GM06990 (cell line): ENCODE measurements around the gene CLINT1.

Experiments used
- DNase-seq: peaks from one replicate; pipeline ENCODE4 v3.0.0-alpha.2; 2011; ENCODE audit not compliant: insufficient read length; ENCODE audit errors: extremely low read depth
- H3K27me3 ChIP-seq: replicated peaks from 2 replicates; pipeline ENCODE4 v1.6.0; 2011; ENCODE audit warnings: low read length; ENCODE audit not compliant: control insufficient read depth, insufficient read depth
- H3K36me3 ChIP-seq: 2 replicates; pipeline ENCODE4 v1.5.1; 2011; ENCODE audit warnings: low read length; ENCODE audit not compliant: control insufficient read depth, insufficient read depth
- H3K4me3 ChIP-seq: replicated peaks from 2 replicates; pipeline ENCODE4 v1.5.1; 2011; ENCODE audit warnings: low read depth, mild to moderate bottlenecking, control low read depth, low read length
- TF ChIP-seq, protein P1 (sequence below): IDR thresholded peaks from 2 replicates; pipeline ENCODE4 v1.5.1; 2011; ENCODE audit warnings: low read length, control low read depth, mild to moderate bottlenecking, inconsistent platforms; ENCODE audit not compliant: insufficient read depth, poor library complexity, severe bottlenecking

CLINT1 gene

DNA sequence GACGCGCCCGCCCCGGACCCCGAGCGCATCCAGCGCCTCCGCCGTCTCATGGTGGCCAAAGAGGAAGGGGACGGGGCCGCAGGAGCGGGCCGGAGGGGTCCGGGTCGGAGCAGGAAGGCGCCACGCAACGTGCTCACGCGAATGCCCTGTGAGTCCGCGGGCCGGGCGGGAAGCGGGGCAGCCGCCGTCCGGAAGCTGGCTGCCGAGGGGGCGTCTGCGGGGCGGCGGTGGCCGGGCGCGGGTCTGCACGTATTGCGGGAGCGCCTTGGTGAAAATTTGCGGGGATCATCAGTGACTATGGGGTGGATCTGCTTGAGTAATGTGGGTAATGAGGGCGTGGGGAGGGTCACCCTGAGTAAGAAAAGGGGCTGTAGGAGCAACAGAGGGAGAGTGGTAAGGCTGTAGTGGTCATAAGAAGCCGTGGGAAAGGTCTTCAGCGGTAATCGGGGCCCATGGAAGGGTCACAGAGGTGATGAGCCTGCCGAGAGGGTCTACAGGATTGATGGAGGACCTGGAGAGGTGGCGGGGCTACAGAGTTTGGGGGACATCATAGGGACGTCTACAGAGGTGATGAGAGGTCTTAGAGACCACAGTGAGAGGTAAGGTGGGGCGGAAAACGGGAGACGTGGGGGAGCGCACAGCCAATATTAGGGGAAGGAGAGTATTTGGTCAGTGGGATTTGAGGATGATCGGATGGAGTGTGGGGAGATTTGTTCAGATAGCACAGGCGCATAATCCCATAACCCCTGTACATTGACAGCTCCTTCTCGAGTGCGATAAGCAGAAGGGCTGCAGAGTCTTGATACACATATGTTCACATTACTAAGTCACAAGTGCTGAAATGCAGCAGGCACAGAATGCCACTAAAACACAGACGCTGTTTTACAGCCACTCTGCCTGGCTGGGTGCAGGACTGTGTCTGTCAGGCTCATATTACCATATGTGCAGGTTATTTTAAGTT lies 114.6 kb downstream of the CLINT1 start:
- TF ChIP-seq, protein P1, sequence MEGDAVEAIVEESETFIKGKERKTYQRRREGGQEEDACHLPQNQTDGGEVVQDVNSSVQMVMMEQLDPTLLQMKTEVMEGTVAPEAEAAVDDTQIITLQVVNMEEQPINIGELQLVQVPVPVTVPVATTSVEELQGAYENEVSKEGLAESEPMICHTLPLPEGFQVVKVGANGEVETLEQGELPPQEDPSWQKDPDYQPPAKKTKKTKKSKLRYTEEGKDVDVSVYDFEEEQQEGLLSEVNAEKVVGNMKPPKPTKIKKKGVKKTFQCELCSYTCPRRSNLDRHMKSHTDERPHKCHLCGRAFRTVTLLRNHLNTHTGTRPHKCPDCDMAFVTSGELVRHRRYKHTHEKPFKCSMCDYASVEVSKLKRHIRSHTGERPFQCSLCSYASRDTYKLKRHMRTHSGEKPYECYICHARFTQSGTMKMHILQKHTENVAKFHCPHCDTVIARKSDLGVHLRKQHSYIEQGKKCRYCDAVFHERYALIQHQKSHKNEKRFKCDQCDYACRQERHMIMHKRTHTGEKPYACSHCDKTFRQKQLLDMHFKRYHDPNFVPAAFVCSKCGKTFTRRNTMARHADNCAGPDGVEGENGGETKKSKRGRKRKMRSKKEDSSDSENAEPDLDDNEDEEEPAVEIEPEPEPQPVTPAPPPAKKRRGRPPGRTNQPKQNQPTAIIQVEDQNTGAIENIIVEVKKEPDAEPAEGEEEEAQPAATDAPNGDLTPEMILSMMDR = no peak
- H3K36me3 ChIP-seq = peaks cover 2% of the 10 kb centered on the region; the same call in 1 of the 2 replicates
- DNase-seq = peak; percentile 56
- H3K4me3 ChIP-seq = peak overlapping the region; percentile 79
- H3K27me3 ChIP-seq = no peaks in the 10 kb centered on the region

DNA sequence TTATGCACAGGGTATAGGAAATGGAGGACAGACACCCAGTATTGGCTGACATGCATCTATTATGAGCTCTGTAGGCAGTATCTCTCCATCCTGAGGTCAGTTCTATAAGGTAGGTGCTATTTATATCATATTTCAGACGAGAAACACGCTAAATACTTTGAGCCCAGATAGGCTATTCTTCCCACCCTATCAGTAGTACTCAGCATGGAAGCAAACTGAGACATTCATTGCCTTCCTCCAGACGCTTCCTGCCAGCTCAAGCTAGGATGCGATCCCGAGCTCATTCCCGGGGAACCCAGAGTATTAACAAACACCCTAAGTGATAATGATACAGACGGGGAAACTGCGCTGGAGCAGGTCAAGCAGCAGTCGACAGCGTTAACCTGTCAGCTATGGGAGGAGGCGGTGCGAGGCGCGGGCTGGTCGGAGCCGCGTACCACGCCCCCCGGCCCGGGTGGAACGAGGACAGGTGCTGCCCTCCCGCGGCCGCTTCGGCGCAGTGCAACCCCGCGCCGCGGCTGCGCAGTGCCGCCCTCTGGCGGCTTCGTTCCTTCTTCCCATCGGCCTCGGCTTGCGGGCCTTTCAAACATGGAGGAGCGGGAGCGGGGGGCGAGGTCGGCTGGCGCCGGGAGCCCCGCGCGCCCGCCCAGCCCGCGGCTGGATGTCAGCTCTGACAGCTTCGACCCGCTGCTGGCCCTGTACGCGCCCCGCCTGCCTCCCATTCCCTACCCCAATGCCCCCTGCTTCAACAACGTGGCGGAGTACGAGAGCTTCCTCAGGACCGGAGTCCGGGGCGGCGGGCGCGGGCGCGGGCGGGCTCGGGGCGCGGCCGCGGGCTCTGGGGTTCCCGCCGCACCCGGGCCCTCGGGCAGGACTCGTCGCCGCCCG lies 115.5 kb downstream of the CLINT1 start, which contains the start of gene LSM11:
Gene LSM11 (plus strand): TSS at position 550 of the 888 bp plus-strand sequence. CDS start 39 bp downstream, at position 589.
- Histone ChIP-seq H3K36me3 (peaks cover 5% of the 10 kb centered on the region), H3K27me3 (no peaks in the 10 kb centered on the region), H3K4me3 (peak within 1 kb of the TSS; percentile 79)
- TF ChIP-seq, protein P1 = peak; percentile 87
- peak; percentile 90 for DNase-seq

DNA sequence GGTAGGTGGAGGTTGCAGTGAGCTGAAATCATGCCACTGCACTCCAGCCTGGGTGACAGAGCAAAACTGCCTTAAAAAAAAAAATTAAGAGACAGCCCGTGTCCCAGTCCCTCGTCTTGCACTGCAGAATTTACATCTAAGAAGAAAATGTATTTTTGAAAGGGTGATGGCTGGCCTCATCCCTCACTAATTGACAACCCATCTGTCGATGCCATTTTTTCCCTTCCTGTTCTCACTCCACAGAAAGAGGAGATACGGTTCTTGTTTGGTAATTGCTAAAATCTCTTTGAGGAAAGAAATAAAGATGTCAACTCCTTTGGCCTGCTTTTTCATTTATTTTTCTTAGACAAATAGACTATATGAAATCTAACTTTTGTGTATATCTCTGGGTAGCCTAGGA lies 117.8 kb downstream of the CLINT1 start:
- Histone ChIP-seq H3K4me3 (no peak overlapping the region), H3K36me3 (peaks cover 5% of the 10 kb centered on the region), H3K27me3 (no peaks in the 10 kb centered on the region)
- DNase-seq = no peak
- TF ChIP-seq, protein P1 = no peak

DNA sequence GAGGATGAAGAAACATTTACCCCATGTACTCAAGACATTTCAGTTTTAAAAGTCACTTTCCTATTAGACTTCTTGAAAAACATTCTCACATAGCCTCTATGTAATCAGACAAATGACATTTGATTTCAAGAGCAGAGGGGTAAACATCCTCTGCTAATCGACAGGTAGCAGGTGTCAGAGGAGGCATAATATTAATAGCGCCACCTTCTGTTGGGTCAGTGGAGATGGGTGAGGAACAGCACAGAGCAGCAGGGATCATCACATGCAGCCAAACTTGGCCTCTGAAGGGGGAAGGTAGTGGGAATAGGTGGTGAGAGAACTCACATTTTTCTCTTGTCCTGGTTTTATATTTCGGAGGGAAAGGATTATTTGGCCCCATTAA lies 118.7 kb downstream of the CLINT1 start:
- Histone ChIP-seq H3K36me3 (peaks cover 7% of the 10 kb centered on the region), H3K4me3 (no peak overlapping the region), H3K27me3 (no peaks in the 10 kb centered on the region)
- DNase-seq = no peak
- TF ChIP-seq, protein P1 = peak; percentile 60

DNA sequence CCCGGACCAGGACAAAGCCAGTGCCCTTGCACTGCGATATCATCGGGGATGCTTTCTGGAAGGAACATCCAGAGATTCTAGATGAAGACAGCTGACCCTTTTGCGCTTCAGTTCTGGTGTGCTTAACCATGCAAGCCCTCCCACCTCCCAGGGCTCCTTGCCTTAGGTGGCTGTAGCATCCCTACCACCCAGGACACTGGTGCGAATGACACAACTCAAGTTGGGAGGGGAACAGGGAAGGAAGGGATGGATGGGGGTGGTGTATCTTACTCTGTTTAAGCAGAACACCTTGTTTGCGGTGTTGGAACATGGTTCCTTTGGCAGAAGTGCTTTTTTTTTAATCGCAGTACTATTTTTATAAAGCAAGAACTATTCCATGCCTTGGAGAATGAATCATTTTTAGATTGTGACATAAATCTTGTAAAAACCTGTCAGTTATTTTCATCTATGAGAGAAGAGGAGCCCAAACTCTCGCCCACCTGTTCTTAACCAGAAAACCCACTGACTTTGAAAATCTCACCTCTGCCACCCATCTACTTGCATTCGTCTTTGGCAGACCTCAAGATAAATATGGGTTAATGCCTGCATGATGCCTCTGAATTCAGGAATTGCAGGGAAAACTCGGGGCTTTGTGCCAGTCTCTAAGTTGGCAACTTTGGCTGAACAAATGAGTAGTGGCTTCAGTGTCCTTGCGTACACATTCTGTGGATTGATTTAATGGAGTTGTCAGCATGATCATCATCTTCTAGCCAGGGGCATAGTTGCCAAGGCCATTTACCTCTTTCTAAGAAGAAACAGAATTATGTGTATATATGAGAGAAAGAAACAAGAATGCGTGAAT lies 119.3 kb downstream of the CLINT1 start:
- peaks cover 8% of the 10 kb centered on the region for H3K36me3 ChIP-seq
- no peak for DNase-seq
- no peaks in the 10 kb centered on the region for H3K27me3 ChIP-seq
- TF ChIP-seq, protein P1 = no peak
- H3K4me3 ChIP-seq = no peak overlapping the region
